Gastroesophageal sphincter (tissue), 4 donors: Measurements from ENCODE around the gene NRL. TPM values are rescaled to one million over a fixed set of nuclear protein-coding genes. Genes with fewer than 3 reads are reported as not detected.
"Not testable (repeated sequence)": the region's sequence is repeated elsewhere in the genome, so short reads cannot be mapped to it uniquely, and the experiment has no call there.

Experiments used
- ATAC-seq: fragments of 150-250 bp; one replicate; pipeline ENCODE4 v1.9.1; 2016; ENCODE audit warnings: mild to moderate bottlenecking, moderate library complexity
- H3K27ac ChIP-seq, 4 donors: fragments of 200-600 bp; sonication (generic) in 3 of 4; 1 replicate in 3 of 4; 2 replicates in 1 of 4; pipeline ENCODE4 v1.5.1; 2016 to 2019
- H3K27me3 ChIP-seq: fragments of 200-600 bp; sonication (generic); one replicate; pipeline ENCODE4 v1.5.1; 2019
- H3K36me3 ChIP-seq, 2 donors: fragments of 200-600 bp; sonication (generic); one replicate each; pipeline ENCODE4 v1.5.1; 2019; ENCODE audit warnings: control low read depth in 1 of 2
- H3K4me1 ChIP-seq, 3 donors: fragments of 200-600 bp; sonication (generic); 1 replicate in 2 of 3; 2 replicates in 1 of 3; pipeline ENCODE4 v1.5.1; 2016 to 2019; ENCODE audit warnings: control low read depth in 2 of 3
- H3K4me3 ChIP-seq, 2 donors: fragments of 200-600 bp; sonication (generic); one replicate each; pipeline ENCODE4 v1.5.1; 2019; ENCODE audit warnings: mild to moderate bottlenecking in 1 of 2, moderate library complexity in 1 of 2
- H3K9me3 ChIP-seq, 3 donors: fragments of 200-600 bp; sonication (generic); one replicate each; pipeline ENCODE4 v1.5.1; 2017 to 2019; ENCODE audit warnings: control low read depth in 2 of 3
- CTCF ChIP-seq, 4 experiments: fragments of 200-600 bp in 2 of 4; fragments of 450-650 bp in 2 of 4; sonication (generic) in 1 of 4; IDR thresholded peaks; one replicate each; pipeline ENCODE4 v1.5.1; 2017 to 2019; ENCODE audit warnings: antibody characterized with exemption in 4 of 4, mild to moderate bottlenecking in 2 of 4, moderate library complexity in 2 of 4
- EP300 ChIP-seq: sonication (generic); formaldehyde crosslinking; IDR thresholded peaks from one replicate; pipeline ENCODE4 v1.6.1; 2017; ENCODE audit warnings: antibody characterized with exemption, mild to moderate bottlenecking
- POLR2A ChIP-seq, 2 donors: fragments of 450-650 bp; IDR thresholded peaks; one replicate each; pipeline ENCODE4 v1.6.1; 2017; ENCODE audit warnings: antibody characterized with exemption in 2 of 2, mild to moderate bottlenecking in 2 of 2, moderate library complexity in 1 of 2
- POLR2AphosphoS5 ChIP-seq: sonication (generic); formaldehyde crosslinking; IDR thresholded peaks from one replicate; pipeline ENCODE4 v1.6.1; 2017; ENCODE audit warnings: antibody characterized with exemption
- WGBS, 2 donors: methylation state at CpG; one replicate each; pipeline ENCODE4 v1.1.5; 2018; ENCODE audit warnings: low coverage in 1 of 2; 5-methylcytosine and 5-hydroxymethylcytosine counted together
- total RNA-seq, 4 donors: library from RNA; depleted of rRNA; stranded (reverse); fragments of >200 nt; gene quantifications; one replicate each; pipeline ENCODE4 v1.1.0, GENCODE V29; 2016

Gene NRL
- total RNA-seq, 4 donors from 2014 or later, result 0.81 to 10.4 (median 5.0) TPM; not detected in 1

- 17 to 46% methylated on average over 4 to 5 of the region's 5 CpGs for WGBS, 2 donors
- no peak overlapping the region for H3K27ac ChIP-seq
- TF ChIP-seq POLR2AphosphoS5 (no peak), CTCF (IDR thresholded peaks at IDR 0.05) (no peak), POLR2A (IDR thresholded peaks at IDR 0.05) (no peak), EP300 (no peak)
- no peak for ATAC-seq
- H3K36me3 ChIP-seq, result no peaks in the 10 kb centered on the region
- no peaks in the 10 kb centered on the region for H3K4me1 ChIP-seq
- H3K27me3 ChIP-seq, result no peaks in the 10 kb centered on the region
- H3K9me3 ChIP-seq, result no peaks in the 10 kb centered on the region
- H3K4me3 ChIP-seq, result no peak overlapping the region
Measured at GRCh38 chr14:24042746-24043145, 72.0 kb downstream of the NRL start.

GRCh38 chr14:24040692-24041091 lies 74.1 kb downstream of the NRL start:
- Histone ChIP-seq H3K4me3 (no peak overlapping the region), H3K27ac (no peak overlapping the region), H3K27me3 (no peaks in the 10 kb centered on the region), H3K36me3 (no peaks in the 10 kb centered on the region), H3K9me3 (no peaks in the 10 kb centered on the region), H3K4me1 (peaks cover 0 to 17% (median 0%) of the 10 kb centered on the region in 3 donors)
- TF ChIP-seq POLR2AphosphoS5 (no peak), EP300 (no peak), CTCF (IDR thresholded peaks at IDR 0.05) (no peak), POLR2A (IDR thresholded peaks at IDR 0.05) (no peak)
- ATAC-seq, result no peak
- 35 to 55% methylated on average over 2 of the region's 2 CpGs for WGBS, 2 donors

GRCh38 chr14:24038686-24039085 lies 76.1 kb downstream of the NRL start:
- no peaks in the 10 kb centered on the region for H3K36me3 ChIP-seq
- no peak for ATAC-seq
- H3K27ac ChIP-seq, result no peak overlapping the region
- 90% methylated on average over 1 to 2 of the region's 2 CpGs for WGBS, 2 donors
- TF ChIP-seq CTCF (IDR thresholded peaks at IDR 0.05), result no peak
- TF ChIP-seq POLR2AphosphoS5, result no peak
- TF ChIP-seq EP300, result no peak
- no peak for TF ChIP-seq POLR2A (IDR thresholded peaks at IDR 0.05)
- peaks cover 0 to 19% (median 0%) of the 10 kb centered on the region in 3 donors for H3K4me1 ChIP-seq
- no peak overlapping the region for H3K4me3 ChIP-seq
- H3K9me3 ChIP-seq, result no peaks in the 10 kb centered on the region
- H3K27me3 ChIP-seq, result no peaks in the 10 kb centered on the region

GRCh38 chr14:24037658-24038037 lies 77.1 kb downstream of the NRL start:
- peaks cover 0 to 2% (median 0%) of the 10 kb centered on the region in 3 donors for H3K9me3 ChIP-seq
- no peaks in the 10 kb centered on the region for H3K27me3 ChIP-seq
- peak overlapping the region in 1 of 4 donors; percentile 90 for H3K27ac ChIP-seq
- no peak for ATAC-seq
- H3K4me3 ChIP-seq, result no peak overlapping the region
- WGBS, 2 donors, result 73 to 83% methylated on average over 5 to 6 of the region's 14 CpGs
- TF ChIP-seq POLR2AphosphoS5 (no peak), POLR2A (IDR thresholded peaks at IDR 0.05) (no peak), CTCF (IDR thresholded peaks at IDR 0.05) (no peak), EP300 (no peak)
- no peaks in the 10 kb centered on the region for H3K36me3 ChIP-seq
- H3K4me1 ChIP-seq, result peaks cover 0 to 19% (median 0%) of the 10 kb centered on the region in 3 donors

- not testable (repeated sequence) for ATAC-seq
Measured at GRCh38 chr14:24036963-24037657, 77.6 kb downstream of the NRL start.

More at GRCh38 chr14:24036963-24037657, 77.6 kb downstream of the NRL start:
- Histone ChIP-seq H3K4me3 (peak overlapping the region; percentile 62 to 77), H3K4me1 (peaks cover 0 to 19% (median 0%) of the 10 kb centered on the region in 3 donors), H3K27ac (peak overlapping the region; percentile 83 to 97 (median 90))
- not testable (repeated sequence) for H3K9me3 ChIP-seq, H3K27me3 ChIP-seq, H3K36me3 ChIP-seq
- 56 to 80% methylated on average over 4 to 5 of the region's 10 CpGs for WGBS, 2 donors
